Central memory CD4-positive, alpha-beta T cell (primary cell): ENCODE results near the gene PDZD11.
"Not testable (repeated sequence)": the region's sequence is repeated elsewhere in the genome, so short reads cannot be mapped to it uniquely, and the experiment has no call there.

Source experiments
- DNase-seq: peaks from one replicate; pipeline ENCODE4 v3.0.0; 2022
- total RNA-seq, 3 experiments: gene quantifications; one replicate each; lab custom pipeline; 2026; lab: John Stamatoyannopoulos, UW

The PDZD11 gene, protein sequence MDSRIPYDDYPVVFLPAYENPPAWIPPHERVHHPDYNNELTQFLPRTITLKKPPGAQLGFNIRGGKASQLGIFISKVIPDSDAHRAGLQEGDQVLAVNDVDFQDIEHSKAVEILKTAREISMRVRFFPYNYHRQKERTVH
- total RNA-seq: 6.6 to 10.1 (median 8.2) reads per million in 3 experiments

DNA sequence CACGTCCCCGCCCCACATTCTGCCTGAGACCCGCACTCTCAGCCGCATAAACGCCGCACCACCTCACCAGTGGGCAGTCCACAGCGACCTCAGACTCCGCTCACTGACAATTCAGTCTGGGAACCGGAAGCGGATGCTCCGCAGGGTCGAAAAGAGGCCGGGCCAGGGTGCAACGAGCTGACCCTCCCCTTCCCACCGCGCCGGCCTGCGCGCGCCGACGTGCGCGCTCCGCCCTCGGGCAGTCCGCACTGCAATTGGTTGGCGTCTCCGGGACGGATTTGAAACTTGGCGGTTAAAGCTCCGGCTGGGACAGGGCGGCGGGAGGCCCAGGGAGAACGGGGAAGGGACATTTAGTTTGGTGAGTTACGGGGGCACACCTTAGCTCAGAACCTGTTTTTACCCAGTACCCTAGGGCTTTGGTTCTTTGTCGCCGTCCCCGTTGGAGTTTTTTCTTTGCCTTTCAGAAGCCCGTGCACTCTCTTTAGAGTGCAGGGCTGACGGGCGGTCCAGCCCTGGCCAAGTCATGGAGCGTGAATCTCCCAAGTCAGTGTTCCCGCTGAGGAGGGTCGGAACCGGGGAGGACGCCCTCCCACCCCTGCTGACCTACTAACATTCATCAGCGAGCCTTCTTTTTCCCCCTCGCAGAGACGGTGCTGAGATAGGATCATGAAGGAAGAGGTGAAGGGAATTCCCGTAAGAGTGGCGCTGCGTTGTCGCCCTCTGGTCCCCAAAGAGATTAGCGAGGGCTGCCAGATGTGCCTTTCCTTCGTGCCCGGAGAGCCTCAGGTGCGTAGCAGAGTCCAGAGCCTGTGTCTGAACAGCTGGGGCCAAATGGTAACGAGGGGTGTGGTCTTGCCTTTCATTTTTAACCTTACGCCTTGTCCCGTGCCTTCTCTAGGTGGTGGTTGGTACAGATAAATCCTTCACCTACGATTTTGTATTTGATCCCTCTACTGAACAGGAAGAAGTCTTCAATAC is at the start of gene PDZD11, which contains the start of gene KIF4A:
PDZD11 (minus strand) TSS at position 135 of the 978 bp plus-strand sequence. CDS start 586 bp downstream, outside the sequence.
KIF4A (plus strand) TSS at position 312 of the 978 bp plus-strand sequence; CDS start at position 667, 355 bp downstream.
- peak; percentile 73 for DNase-seq

DNA sequence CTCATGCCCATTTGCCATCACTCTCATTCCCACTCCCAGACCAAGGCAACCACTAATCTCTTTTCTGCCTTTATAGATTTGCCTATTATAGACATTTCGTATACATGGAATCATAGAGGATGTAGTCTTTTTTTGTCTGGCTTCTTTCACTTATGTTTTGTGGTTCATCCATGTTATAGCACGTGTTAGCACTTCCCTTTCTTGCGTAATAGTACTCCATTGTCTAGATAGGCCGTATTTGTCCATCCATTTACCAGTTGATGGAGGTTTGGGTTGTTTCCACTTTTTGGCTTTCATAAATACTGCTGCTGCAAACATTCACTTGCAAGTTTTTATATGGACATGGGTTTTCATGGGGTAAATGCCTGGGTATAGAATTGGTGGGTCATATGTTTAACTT is 48.6 kb upstream of the PDZD11 start:
- no peak for DNase-seq

DNA sequence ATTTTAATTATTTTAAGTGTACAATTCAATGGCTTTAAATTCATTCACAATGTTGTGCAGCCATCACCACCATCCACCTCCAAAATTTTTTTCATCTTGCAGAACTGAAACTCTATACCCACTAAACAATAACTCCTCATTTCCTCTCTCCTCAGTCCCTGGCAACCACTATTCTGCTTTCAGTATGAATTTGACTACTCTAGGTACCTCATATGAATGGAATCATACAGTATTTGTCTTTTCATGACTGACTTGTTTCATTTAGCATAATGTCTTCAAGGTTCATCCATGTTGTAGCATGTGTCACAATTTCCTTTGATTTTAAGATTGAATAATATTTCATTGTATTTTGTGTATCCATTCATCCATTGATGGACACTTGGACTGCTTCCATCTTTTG is 47.0 kb upstream of the PDZD11 start:
- no peak for DNase-seq

DNA sequence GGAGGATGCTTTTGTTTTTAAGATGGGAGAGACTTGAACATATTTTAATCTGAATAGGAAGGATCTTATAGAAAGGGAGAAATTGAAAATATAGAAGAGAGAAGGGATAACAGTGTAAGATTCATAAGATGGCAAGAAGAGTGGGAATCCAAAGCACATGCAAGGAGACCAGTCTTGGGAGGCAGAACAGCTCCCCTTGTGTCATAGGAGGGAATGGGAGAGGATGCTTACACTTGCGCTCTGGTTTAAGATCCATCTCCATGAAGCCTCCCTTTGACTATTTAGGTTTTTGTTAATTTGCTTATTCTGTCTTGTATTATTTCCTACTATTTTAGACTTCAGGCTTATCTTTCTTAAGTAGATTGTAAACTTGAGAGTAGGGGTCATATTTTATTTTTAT is 42.9 kb upstream of the PDZD11 start:
- no peak for DNase-seq

DNA sequence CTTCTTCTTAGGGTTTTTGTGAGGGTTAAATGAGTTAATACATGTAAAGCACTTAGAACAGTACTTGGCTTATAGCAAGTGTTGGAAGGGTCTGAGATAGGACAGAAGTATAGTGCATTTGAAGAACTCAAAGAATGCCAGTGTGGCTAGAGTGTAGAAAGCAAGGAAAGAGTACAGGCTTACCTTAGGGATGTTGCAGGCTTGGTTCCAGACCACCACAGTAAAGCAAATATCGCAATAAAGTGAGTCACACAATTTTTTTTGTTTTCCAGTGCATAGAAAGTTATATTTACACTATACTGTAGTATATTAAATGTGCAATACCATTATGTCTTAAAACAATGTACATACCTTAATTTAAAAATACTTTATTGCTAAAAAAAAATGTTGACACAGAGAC is 41.4 kb upstream of the PDZD11 start:
- no peak for DNase-seq

DNA sequence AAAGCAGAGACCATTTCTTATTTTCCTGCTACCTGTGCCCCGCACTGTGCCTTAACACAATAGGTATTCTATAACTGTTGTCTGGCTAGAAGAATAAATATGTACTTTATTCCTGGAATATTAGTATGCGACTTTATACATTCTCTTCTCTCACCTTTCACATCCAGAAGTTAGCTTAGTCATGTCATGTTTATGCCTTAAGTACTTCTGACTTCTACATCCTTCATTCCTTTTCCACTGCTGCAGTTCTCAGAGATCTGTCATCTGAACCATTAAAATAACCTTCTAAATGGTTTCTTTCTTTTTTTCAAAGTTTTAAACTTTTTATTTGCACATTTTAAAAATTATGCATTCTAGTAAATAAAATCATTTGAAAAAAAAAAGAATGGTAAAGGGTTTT is 34.6 kb upstream of the PDZD11 start:
- DNase-seq: no peak

DNA sequence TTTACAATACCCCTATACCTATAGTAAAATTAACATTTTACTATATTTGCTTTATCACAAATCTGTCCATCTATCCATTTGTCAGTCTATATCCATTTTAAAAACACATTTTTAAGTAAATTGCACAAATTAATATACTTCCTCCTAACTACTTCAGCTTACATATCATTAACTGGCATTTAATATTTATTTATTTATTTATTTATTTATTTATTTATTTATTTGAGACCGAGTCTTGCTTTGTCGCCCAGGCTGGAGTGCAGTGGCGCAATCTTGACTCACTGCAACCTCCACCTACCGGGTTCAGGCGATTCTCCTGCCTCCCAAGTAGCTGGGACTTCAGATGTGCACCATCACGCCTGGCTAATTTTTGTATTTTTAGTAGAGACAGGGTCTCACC is 33.9 kb upstream of the PDZD11 start:
- not testable (repeated sequence) for DNase-seq

DNA sequence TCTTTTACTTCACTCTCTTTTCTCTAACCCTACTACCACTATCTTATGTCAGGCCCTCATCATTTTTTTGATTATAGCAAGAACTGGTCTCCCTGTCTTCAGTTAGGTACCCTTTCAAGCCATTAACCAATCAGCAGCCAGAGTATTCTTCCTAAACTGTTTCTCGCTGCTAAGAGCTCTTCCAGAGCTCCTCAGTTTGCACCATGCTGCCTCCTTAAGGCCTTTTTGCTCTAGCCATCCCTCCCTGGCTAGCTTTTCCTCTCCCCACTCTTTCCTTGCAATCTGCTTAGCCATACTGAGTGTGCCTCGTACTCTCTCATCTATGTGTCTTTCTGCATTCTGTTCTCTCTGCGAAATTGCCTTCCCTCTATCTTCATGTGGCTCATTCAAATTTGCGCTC is 33.1 kb upstream of the PDZD11 start:
- no peak for DNase-seq

DNA sequence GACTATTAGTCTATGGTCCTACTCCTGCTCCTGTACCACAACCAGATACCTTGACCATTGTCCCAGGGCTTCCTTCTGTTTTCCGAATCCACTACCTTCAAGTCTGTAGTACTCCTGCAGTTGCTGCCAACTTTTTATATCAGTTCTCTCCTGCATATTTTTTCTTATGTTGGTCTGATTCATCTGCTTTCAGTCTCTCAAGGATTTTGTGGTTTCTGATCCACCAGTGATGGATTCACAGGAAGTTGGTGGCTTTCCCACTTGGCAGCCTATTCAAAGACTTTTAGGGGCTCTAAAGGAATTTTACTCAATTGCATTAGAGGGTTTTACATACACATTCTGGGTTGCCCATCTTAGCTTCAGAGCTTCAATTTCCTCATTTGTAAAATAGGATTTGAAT is 23.8 kb upstream of the PDZD11 start:
- DNase-seq: no peak

DNA sequence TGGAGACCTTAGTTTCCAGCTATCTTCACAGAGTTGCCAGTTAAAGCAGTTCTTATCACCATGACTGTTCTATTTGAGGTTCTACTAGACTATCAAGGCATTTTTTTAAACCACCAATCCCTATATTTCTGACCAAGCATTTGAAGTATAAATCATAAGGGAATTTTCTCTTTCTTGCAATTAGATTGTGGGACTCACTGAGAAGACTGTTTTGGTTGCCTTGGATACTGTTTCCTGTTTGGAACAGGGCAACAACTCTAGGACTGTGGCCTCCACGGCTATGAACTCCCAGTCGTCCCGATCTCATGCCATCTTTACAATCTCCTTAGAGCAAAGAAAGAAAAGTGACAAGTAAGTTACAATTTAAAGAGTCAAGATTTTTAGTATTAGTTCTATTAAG is 12.0 kb upstream of the PDZD11 start:
- DNase-seq: no peak

DNA sequence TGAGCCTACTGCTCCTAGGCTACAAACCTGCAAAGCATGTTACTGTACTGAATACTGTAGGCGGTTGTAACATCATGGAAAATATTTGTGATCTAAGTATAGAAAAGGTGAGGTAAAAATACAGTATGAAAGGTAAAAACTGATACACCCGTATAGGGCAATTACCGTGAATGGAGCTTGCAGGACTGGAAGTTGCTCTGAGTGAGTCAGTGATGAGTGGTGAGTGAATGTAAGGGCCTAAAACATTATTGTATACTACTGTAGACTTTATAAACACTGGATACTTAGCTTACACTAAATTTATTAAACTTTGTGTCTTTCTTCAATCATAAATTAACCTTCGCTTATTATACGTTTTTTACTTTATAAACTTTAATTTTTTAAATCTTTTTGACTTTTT is 3.9 kb upstream of the PDZD11 start:
- no peak for DNase-seq

DNA sequence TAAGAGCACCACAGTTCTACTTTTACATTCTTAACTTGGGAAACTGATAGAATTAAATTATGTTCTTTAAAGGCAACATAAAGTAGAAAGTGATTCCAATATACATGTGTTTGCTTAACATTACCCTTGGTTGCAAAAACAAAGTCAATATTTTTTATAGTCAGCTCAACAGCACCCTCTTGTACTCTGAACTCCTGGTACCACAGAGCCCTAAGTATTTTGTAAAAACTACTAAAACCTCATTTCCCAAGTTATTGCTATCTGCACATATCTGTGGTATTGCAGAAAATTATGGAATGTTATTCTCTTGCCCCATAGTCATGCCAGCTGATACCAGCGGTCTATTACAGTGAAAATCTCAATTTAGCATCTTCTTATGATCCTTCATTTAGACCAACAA is 3.1 kb upstream of the PDZD11 start:
- DNase-seq: no peak

DNA sequence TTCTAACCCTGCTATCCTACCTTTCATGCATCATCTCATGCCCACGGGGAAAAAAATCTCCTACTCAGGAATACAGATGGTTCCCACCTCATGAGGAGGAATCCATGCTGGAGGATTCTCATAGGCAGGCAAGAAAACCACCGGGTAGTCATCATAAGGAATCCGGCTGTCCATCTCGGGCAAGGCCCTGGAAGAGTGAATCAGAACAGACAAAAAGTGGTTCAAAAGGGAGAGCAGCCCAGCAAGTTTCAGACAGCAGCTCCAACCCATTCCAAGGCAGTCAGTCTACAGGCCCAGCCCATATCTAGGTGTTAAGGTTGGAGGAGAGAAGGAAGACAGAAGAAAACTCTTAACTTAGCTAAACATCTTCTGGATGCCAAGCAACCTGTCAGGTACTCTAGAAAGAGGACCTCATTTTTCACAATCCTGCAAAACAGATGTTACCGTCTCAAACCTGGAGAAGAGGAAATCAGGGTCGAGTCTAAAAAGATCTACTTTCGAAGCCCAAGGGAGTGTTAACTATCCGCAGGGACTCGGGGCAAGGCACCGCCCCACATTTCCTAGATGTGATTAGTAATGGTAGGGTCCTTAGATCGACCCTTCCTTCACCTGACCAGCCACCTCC is 447 bp downstream of the PDZD11 start:
- DNase-seq: no peak

DNA sequence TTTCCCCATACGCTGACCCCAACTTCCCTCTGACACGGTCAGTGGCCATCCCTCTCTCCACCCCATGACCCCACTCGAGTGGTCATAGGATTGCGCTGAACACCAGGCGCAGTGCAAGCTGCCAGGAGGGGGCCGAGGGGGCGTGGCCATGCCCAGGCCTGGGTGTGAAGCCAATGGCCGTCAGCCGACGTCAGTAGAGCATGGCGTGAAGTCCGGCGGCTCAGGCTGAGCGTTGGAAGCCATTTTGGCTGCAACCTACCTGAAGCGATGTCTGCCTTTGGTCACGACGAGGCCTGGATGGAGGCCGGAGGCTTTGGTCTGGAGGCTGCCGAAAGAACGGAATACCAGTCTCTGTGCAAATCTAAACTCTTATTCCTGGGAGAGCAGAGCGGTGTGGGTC is 7.8 kb downstream of the PDZD11 start, which contains the start of gene RAB41:
RAB41 (plus strand) TSS at position 222 of the 400 bp plus-strand sequence; CDS start at position 268, 46 bp downstream.
- no peak for DNase-seq

DNA sequence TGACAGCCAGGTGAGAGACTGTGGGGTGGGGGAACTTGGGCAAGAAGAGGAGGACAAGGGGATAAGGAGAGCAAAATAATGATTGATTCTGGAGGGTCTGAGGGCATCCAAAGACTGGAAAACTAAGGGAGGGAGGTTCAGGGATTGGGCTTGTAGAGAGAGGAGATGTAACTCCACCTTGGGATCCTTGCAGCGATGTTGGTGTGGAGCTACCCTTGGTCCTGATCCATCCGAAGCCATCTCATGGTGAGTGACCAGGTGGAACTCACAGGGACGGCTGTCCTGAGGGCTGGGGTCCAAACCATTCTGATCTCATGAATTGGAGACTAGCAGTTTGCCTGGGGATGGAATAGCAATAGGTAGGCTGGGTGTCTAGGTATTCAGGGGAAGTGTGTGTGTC is 9.2 kb downstream of the PDZD11 start:
- no peak for DNase-seq

DNA sequence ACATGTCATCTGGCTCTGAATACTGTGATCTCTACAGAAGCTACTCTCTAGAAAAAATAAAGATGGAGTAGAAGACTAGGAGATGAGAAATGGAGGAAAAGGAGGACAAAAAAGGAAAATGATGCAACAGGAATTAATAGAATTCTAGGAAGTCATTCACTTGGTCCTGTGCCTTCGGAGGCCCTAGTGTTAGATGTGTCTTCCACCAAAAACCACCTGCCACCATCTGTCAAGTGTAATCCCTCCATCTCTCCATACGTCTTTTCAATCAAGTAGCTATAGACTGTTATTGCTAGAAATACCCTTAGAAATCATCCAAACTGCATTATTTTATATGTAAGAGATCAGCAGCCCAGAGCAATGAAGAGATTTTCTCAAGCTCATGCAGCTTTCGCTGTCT is 10.6 kb downstream of the PDZD11 start:
- DNase-seq: no peak

DNA sequence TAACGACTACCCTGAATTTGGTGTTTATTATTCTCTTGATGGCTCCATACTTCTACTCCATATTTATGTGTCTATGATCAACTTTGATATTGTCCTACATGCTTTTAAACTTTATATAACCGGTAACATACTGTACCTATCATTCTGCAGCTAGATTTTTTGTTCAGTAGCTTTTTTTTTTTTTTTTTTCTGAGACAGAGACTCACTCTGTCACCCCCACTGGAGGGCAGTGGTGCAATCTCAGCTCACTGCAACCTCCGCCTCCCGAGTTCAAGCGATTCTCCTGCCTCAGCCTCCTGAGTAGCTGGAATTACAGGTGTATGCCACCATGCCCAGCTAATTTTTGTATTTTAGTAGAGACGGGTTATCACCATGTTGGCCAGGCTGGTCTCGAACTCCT is 15.7 kb downstream of the PDZD11 start:
- not testable (repeated sequence) for DNase-seq

DNA sequence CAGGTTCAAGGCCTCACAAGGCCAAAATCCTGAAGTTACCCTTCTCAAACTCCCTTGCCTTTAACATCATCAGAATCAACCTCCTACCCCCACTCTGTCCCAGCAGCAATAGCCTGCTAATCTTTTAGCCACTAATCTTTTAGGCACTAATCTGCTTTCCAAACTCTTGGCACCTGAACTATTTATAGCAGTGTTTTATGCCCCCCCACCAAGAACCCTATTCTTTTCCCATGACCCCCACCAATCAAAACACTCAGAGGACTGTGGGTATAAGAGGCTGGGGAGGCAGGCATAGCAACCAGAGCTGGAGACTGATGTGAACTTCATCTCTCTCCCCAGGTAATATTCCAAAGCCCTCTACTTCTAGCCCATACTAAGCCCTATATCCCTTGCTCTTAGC is 21.7 kb downstream of the PDZD11 start, which contains the start of gene ARR3:
ARR3 (plus strand) TSS at position 301 of the 400 bp plus-strand sequence. CDS start 1,052 bp downstream, outside the sequence.
- DNase-seq: no peak

DNA sequence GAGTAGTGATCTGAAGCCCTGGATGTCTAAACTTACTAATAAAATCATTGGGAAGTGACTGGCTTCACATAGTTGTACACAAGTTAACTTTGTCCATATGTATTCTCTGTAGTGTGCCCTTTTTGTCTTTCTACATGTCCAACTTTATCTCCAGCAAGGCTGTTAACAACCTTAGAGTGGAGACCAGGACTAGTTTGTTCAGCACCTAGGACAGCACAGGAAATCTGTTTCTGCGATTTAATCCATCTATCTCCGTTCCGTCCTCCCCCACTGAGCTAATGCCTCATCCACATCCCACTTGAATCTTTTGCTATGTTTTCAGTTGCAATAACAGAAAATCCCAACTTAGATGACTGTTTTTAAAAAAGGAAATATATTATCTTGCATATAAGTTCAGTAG is 24.9 kb downstream of the PDZD11 start:
- DNase-seq: no peak

DNA sequence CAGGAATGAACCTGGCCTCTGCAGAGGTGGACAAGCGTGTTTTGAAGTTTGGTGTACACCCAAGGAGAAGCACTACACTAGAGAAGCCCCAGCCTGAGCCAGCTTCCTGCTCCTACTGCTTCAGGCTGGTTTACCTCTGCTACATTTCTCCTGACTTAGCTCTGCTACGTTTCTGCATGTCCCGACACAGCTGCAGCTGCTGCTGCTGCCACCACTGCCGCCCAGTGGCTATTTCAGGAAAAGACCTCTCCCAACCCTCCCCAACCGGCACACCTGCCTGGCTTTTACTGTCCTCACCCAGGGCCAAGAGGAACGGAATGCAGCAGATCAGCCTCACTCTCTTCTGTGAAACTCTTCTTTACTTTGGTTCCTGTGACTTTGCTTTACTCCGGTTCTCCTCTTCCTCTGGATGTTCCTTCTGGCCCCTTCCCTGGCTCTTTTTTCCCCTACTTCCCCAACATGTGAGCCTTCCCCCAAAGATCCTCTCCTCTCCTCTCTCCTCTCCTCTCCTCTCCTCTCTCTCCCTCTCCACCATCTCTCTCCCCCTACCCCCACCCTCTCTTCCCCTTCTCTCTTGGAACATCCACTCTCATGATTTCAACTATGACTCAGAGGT is 26.7 kb downstream of the PDZD11 start:
- DNase-seq: no peak

DNA sequence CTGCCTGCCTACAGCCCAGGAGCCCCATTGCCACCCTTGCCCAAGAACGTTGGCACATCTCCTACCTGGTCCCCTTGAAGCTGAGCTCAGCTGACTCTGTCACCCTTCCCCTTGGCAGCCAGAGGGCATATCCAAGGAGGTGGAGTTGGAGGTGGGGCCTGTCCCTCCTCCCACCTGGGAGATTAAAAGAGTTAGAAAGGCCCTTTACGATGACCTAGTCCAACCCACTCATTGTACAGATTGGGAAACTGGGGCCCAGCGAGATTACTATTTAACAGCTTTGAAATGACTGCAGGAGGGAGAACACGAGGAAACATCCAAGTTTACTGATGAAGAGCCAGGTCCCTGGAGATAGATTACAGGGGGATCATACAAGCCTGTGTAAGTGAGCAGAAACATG is 29.6 kb downstream of the PDZD11 start, which contains the start of gene P2RY4:
P2RY4 (minus strand) TSS at position 101 of the 400 bp plus-strand sequence. CDS start 580 bp downstream, outside the sequence.
- DNase-seq: no peak

DNA sequence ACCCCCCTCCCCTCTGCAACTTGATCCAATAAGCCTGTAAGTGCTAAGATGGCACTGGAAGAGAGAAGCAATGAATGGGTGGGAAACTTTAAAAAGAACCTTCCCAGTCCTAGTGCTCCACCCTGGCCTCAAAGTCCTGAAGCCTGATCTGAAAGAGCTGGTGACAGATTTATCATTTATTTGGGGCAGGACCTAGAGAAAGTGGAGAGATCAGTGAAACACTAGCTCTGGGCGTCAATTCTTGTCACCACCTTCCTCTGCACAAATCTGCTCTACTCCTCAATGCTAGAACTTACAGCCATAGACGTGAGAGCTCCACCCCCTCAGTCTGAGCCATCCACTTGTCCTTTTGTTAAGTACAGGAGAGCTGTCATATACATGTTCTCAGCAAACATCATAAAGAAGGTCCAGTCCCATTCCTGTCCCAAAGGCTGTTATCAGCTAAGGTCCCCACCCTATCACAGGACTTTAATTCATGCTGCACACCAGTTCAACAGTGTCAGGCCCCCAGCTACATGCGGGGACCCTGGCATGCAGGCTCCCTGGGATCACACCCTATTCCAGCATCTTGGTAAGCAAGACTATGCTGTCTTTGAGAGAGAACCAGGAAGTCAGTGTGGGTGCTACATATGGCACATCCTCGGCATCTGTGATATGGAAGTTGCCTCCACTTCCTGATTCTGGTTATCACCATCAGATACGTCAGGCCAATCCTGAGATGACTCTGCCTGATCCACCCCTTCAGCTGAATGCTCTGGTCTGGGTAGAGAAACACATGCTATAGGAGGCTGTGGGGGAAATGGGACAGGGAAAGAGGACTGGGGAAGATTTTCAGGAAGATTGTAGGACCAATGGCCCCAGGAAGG is 32.1 kb downstream of the PDZD11 start:
- DNase-seq: no peak
